ENCODE measurements around the gene EMILIN2.

Gene EMILIN2

GRCh38 chr18:2952605-2953004 lies 105.8 kb downstream of the EMILIN2 start:
- Histone ChIP-seq H3K27me3 (ENCODE audit: control insufficient read depth in 1 of 2, insufficient read depth in 2 of 2, low read length in 2 of 2) (no peaks in the 10 kb centered on the region), H3K36me3 (ENCODE audit: insufficient read depth, low read length) (peaks cover 14% of the 10 kb centered on the region), H3K9ac (ENCODE audit: low read length) (no peak overlapping the region), H3K9me3 (ENCODE audit: low read length) (no peaks in the 10 kb centered on the region), H3K4me3 (ENCODE audit: low read depth in 1 of 2, low read length in 2 of 2) (no peak overlapping the region), H3K4me1 (ENCODE audit: insufficient read depth, low read length) (no peaks in the 10 kb centered on the region), H3K27ac (ENCODE audit: low read depth, low read length) (no peak overlapping the region)

- H3K9me3 ChIP-seq (ENCODE audit: low read length) = no peaks in the 10 kb centered on the region
- no peak overlapping the region for H3K27ac ChIP-seq (ENCODE audit: low read depth, low read length)
- H3K27me3 ChIP-seq (ENCODE audit: control insufficient read depth in 1 of 2, insufficient read depth in 2 of 2, low read length in 2 of 2) = no peaks in the 10 kb centered on the region
- H3K4me1 ChIP-seq (ENCODE audit: insufficient read depth, low read length) = peaks cover 9% of the 10 kb centered on the region
- H3K4me3 ChIP-seq (ENCODE audit: low read depth in 1 of 2, low read length in 2 of 2) = no peak overlapping the region
- peaks cover 14% of the 10 kb centered on the region for H3K36me3 ChIP-seq (ENCODE audit: insufficient read depth, low read length)
- no peak overlapping the region for H3K9ac ChIP-seq (ENCODE audit: low read length)
Observed at GRCh38 chr18:2953935-2954653, 107.3 kb downstream of the EMILIN2 start.

- H3K27ac ChIP-seq (ENCODE audit: low read depth, low read length) = no peak overlapping the region
- H3K9me3 ChIP-seq (ENCODE audit: low read length) = no peaks in the 10 kb centered on the region
- peaks cover 14% of the 10 kb centered on the region for H3K36me3 ChIP-seq (ENCODE audit: insufficient read depth, low read length)
- peaks cover 13% of the 10 kb centered on the region for H3K4me1 ChIP-seq (ENCODE audit: insufficient read depth, low read length)
- no peaks in the 10 kb centered on the region for H3K27me3 ChIP-seq (ENCODE audit: control insufficient read depth in 1 of 2, insufficient read depth in 2 of 2, low read length in 2 of 2)
- H3K4me3 ChIP-seq (ENCODE audit: low read depth in 1 of 2, low read length in 2 of 2) = no peak overlapping the region
- no peak overlapping the region for H3K9ac ChIP-seq (ENCODE audit: low read length)
Observed at GRCh38 chr18:2954869-2955645, 108.3 kb downstream of the EMILIN2 start.

GRCh38 chr18:2956056-2956455 lies 109.2 kb downstream of the EMILIN2 start:
- Histone ChIP-seq H3K9me3 (ENCODE audit: low read length) (no peaks in the 10 kb centered on the region), H3K27ac (ENCODE audit: low read depth, low read length) (no peak overlapping the region), H3K36me3 (ENCODE audit: insufficient read depth, low read length) (peaks cover 6% of the 10 kb centered on the region), H3K4me3 (ENCODE audit: low read depth in 1 of 2, low read length in 2 of 2) (no peak overlapping the region), H3K27me3 (ENCODE audit: control insufficient read depth in 1 of 2, insufficient read depth in 2 of 2, low read length in 2 of 2) (no peaks in the 10 kb centered on the region), H3K9ac (ENCODE audit: low read length) (no peak overlapping the region), H3K4me1 (ENCODE audit: insufficient read depth, low read length) (peaks cover 22% of the 10 kb centered on the region)

GRCh38 chr18:2958819-2959298 lies 112.1 kb downstream of the EMILIN2 start:
- no peak overlapping the region for H3K27ac ChIP-seq (ENCODE audit: low read depth, low read length)
- no peak overlapping the region for H3K9ac ChIP-seq (ENCODE audit: low read length)

GRCh38 chr18:2959341-2959740 lies 112.5 kb downstream of the EMILIN2 start:
- no peak overlapping the region for H3K9ac ChIP-seq (ENCODE audit: low read length)
- H3K27ac ChIP-seq (ENCODE audit: low read depth, low read length) = no peak overlapping the region
- no peak overlapping the region for H3K4me3 ChIP-seq (ENCODE audit: low read depth in 1 of 2, low read length in 2 of 2)
- H3K27me3 ChIP-seq (ENCODE audit: control insufficient read depth in 1 of 2, insufficient read depth in 2 of 2, low read length in 2 of 2) = no peaks in the 10 kb centered on the region
- H3K9me3 ChIP-seq (ENCODE audit: low read length) = no peaks in the 10 kb centered on the region
- H3K4me1 ChIP-seq (ENCODE audit: insufficient read depth, low read length) = peaks cover 39% of the 10 kb centered on the region
- H3K36me3 ChIP-seq (ENCODE audit: insufficient read depth, low read length) = no peaks in the 10 kb centered on the region

More at GRCh38 chr18:2958819-2959298, 112.1 kb downstream of the EMILIN2 start:
- peaks cover 37% of the 10 kb centered on the region for H3K4me1 ChIP-seq (ENCODE audit: insufficient read depth, low read length)
- H3K9me3 ChIP-seq (ENCODE audit: low read length) = no peaks in the 10 kb centered on the region
- no peak overlapping the region for H3K4me3 ChIP-seq (ENCODE audit: low read depth in 1 of 2, low read length in 2 of 2)
- H3K27me3 ChIP-seq (ENCODE audit: control insufficient read depth in 1 of 2, insufficient read depth in 2 of 2, low read length in 2 of 2) = no peaks in the 10 kb centered on the region
- peaks cover 4% of the 10 kb centered on the region for H3K36me3 ChIP-seq (ENCODE audit: insufficient read depth, low read length)

- Histone ChIP-seq H3K9ac (ENCODE audit: low read length) (no peak overlapping the region), H3K4me1 (ENCODE audit: insufficient read depth, low read length) (peaks cover 45% of the 10 kb centered on the region), H3K27me3 (ENCODE audit: control insufficient read depth in 1 of 2, insufficient read depth in 2 of 2, low read length in 2 of 2) (no peaks in the 10 kb centered on the region), H3K27ac (ENCODE audit: low read depth, low read length) (no peak overlapping the region), H3K9me3 (ENCODE audit: low read length) (no peaks in the 10 kb centered on the region), H3K4me3 (ENCODE audit: low read depth in 1 of 2, low read length in 2 of 2) (no peak overlapping the region), H3K36me3 (ENCODE audit: insufficient read depth, low read length) (no peaks in the 10 kb centered on the region)
Observed at GRCh38 chr18:2960983-2961696, 114.3 kb downstream of the EMILIN2 start.

- Histone ChIP-seq H3K27ac (ENCODE audit: low read depth, low read length) (no peak overlapping the region), H3K4me1 (ENCODE audit: insufficient read depth, low read length) (peaks cover 45% of the 10 kb centered on the region)
Observed at GRCh38 chr18:2961821-2962220, 115.0 kb downstream of the EMILIN2 start.

GRCh38 chr18:2963048-2963447 lies 116.2 kb downstream of the EMILIN2 start:
- Histone ChIP-seq H3K4me1 (ENCODE audit: insufficient read depth, low read length) (peaks cover 46% of the 10 kb centered on the region), H3K9me3 (ENCODE audit: low read length) (no peaks in the 10 kb centered on the region), H3K27me3 (ENCODE audit: control insufficient read depth in 1 of 2, insufficient read depth in 2 of 2, low read length in 2 of 2) (no peaks in the 10 kb centered on the region), H3K27ac (ENCODE audit: low read depth, low read length) (no peak overlapping the region), H3K4me3 (ENCODE audit: low read depth in 1 of 2, low read length in 2 of 2) (no peak overlapping the region), H3K9ac (ENCODE audit: low read length) (no peak overlapping the region), H3K36me3 (ENCODE audit: insufficient read depth, low read length) (no peaks in the 10 kb centered on the region)

More at GRCh38 chr18:2961821-2962220, 115.0 kb downstream of the EMILIN2 start:
- no peak overlapping the region for H3K9ac ChIP-seq (ENCODE audit: low read length)
- H3K9me3 ChIP-seq (ENCODE audit: low read length) = no peaks in the 10 kb centered on the region
- H3K36me3 ChIP-seq (ENCODE audit: insufficient read depth, low read length) = no peaks in the 10 kb centered on the region
- H3K27me3 ChIP-seq (ENCODE audit: control insufficient read depth in 1 of 2, insufficient read depth in 2 of 2, low read length in 2 of 2) = no peaks in the 10 kb centered on the region
- H3K4me3 ChIP-seq (ENCODE audit: low read depth in 1 of 2, low read length in 2 of 2) = no peak overlapping the region

GRCh38 chr18:2964361-2965010 lies 117.7 kb downstream of the EMILIN2 start:
- Histone ChIP-seq H3K27me3 (ENCODE audit: control insufficient read depth in 1 of 2, insufficient read depth in 2 of 2, low read length in 2 of 2) (no peaks in the 10 kb centered on the region), H3K9me3 (ENCODE audit: low read length) (no peaks in the 10 kb centered on the region), H3K4me1 (ENCODE audit: insufficient read depth, low read length) (peaks cover 37% of the 10 kb centered on the region), H3K27ac (ENCODE audit: low read depth, low read length) (no peak overlapping the region), H3K9ac (ENCODE audit: low read length) (no peak overlapping the region), H3K36me3 (ENCODE audit: insufficient read depth, low read length) (no peaks in the 10 kb centered on the region), H3K4me3 (ENCODE audit: low read depth in 1 of 2, low read length in 2 of 2) (no peak overlapping the region)

Data from muscle layer of colon (tissue), 2 donors.